ENCODE measurements around the gene GALNT2.

GALNT2 gene

DNA sequence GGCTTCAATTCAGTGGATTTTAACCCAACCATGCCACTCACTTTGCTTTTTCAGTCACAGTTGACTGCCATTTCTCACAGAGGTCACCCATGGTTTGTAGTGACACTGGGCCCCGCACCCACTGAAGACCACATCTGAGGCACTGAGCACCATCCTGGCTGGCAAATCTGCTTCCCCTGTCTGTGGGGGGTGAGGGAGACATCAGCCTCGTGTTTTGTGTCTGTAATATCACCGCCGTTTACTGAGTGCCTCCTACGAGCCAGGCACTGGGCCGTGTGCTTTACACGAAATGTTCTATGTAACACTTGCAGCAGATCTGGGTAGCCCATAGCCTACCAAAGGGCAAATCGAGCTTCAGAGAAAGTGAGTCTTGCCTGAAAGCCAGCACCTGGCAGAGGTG lies 197.3 kb downstream of the GALNT2 start:
- Histone ChIP-seq H3K9ac (ENCODE audit: low read length) (no peak overlapping the region), H3K36me3 (ENCODE audit: low read length) (no peaks in the 10 kb centered on the region), H4K20me1 (ENCODE audit: low read depth, low read length) (no peaks in the 10 kb centered on the region), H3K9me3 (ENCODE audit: insufficient read depth, low read length) (no peaks in the 10 kb centered on the region), H3K27ac (ENCODE audit: low read depth, low read length) (no peak overlapping the region), H3K4me2 (ENCODE audit: low read depth, low read length, poor library complexity, severe bottlenecking) (no peak overlapping the region), H3K4me3 (ENCODE audit: insufficient read depth, low read length, poor library complexity, severe bottlenecking) (no peak overlapping the region), H2AFZ (ENCODE audit: low read depth, low read length, severe bottlenecking) (no peak overlapping the region), H3K27me3 (ENCODE audit: low read length) (no peaks in the 10 kb centered on the region), H3K9me2 (replicated peaks; ENCODE audit: insufficient read depth, low read length) (no peaks in the 10 kb centered on the region), H3K79me2 (ENCODE audit: insufficient read depth, low read length) (no peaks in the 10 kb centered on the region), H3F3A (ENCODE audit: insufficient read depth) (no peaks in the 10 kb centered on the region)
- TF ChIP-seq, protein P1, sequence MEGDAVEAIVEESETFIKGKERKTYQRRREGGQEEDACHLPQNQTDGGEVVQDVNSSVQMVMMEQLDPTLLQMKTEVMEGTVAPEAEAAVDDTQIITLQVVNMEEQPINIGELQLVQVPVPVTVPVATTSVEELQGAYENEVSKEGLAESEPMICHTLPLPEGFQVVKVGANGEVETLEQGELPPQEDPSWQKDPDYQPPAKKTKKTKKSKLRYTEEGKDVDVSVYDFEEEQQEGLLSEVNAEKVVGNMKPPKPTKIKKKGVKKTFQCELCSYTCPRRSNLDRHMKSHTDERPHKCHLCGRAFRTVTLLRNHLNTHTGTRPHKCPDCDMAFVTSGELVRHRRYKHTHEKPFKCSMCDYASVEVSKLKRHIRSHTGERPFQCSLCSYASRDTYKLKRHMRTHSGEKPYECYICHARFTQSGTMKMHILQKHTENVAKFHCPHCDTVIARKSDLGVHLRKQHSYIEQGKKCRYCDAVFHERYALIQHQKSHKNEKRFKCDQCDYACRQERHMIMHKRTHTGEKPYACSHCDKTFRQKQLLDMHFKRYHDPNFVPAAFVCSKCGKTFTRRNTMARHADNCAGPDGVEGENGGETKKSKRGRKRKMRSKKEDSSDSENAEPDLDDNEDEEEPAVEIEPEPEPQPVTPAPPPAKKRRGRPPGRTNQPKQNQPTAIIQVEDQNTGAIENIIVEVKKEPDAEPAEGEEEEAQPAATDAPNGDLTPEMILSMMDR (IDR thresholded peaks at IDR 0.05; ENCODE audit: insufficient read depth, low read length, poor library complexity, severe bottlenecking) = no peak
- no peak for TF ChIP-seq EZH2phosphoT487 (conservative IDR thresholded peaks at IDR 0.05; ENCODE audit: low read length)

DNA sequence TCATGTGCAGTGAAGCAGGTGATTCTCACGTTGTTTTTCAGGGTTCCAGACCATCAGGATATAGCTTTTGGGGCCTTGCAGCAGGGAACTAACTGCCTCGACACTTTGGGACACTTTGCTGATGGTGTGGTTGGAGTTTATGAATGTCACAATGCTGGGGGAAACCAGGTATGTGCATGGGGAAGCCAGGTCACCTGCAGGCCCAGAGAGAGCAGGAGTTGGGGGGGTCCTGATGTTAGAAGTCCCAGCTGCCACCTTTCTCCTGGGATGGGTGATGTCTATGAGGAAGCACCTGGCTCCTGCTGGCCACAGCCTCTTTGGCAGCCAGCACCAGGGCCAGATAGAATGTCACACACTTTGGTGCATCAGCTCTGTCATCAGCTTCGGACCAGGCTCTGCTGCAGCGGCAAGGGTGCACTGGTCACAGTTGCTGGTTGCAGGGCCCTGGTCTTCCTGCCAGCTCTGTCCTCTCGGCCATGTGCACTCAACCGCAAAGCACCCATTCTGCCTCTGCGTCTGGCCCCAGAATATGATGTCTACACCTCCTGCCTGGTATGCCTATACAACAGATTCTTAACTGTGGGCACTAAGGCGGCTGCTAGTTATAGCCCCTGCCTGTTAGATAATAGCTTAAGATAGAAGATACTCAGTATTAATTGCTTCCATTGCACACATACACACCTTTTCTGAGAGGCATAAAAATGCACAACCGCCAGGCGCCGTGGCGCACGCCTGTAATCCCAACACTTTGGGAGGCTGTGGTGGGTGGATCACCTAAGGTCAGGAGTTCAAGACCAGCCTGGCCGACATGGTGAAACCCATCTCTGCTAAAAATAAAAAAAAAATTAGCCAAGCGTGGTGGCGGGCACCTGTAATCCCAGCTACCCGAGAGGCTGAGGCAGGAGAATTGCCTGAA lies 198.4 kb downstream of the GALNT2 start:
- Histone ChIP-seq H4K20me1 (ENCODE audit: low read depth, low read length) (no peaks in the 10 kb centered on the region), H3K9ac (ENCODE audit: low read length) (no peak overlapping the region)

DNA sequence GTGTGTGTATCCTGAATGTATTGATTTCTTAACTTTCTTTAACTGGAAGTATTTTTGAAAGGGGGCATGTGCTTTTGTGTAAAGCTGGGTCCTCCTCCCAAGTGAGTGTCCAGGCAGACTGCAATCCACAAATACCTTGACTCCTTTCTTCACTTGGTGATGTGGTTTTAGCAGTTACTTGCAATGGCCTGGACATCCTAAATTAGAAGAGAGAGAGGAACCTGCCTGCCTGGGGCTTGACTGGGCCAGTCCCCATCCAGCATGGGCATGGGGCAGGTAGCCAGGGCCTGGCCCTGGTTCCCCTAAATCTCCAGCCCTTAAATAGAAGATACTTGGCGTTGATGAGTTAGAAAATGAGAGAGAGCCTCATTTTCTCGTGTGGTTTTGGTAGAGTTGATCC lies 199.4 kb downstream of the GALNT2 start:
- Histone ChIP-seq H3K9me3 (ENCODE audit: insufficient read depth, low read length) (no peaks in the 10 kb centered on the region), H3K9ac (ENCODE audit: low read length) (no peak overlapping the region), H3K27ac (ENCODE audit: low read depth, low read length) (no peak overlapping the region), H3K4me3 (ENCODE audit: insufficient read depth, low read length, poor library complexity, severe bottlenecking) (no peak overlapping the region), H3K4me2 (ENCODE audit: low read depth, low read length, poor library complexity, severe bottlenecking) (no peak overlapping the region), H3K36me3 (ENCODE audit: low read length) (no peaks in the 10 kb centered on the region), H2AFZ (ENCODE audit: low read depth, low read length, severe bottlenecking) (no peak overlapping the region), H4K20me1 (ENCODE audit: low read depth, low read length) (no peaks in the 10 kb centered on the region), H3K27me3 (ENCODE audit: low read length) (no peaks in the 10 kb centered on the region), H3K79me2 (ENCODE audit: insufficient read depth, low read length) (no peaks in the 10 kb centered on the region), H3K9me2 (replicated peaks; ENCODE audit: insufficient read depth, low read length) (no peaks in the 10 kb centered on the region), H3F3A (ENCODE audit: insufficient read depth) (no peaks in the 10 kb centered on the region)
- no peak for TF ChIP-seq EZH2phosphoT487 (conservative IDR thresholded peaks at IDR 0.05; ENCODE audit: low read length)
- TF ChIP-seq, protein P1 (IDR thresholded peaks at IDR 0.05; ENCODE audit: insufficient read depth, low read length, poor library complexity, severe bottlenecking) = no peak

More for the DNA sequence above, 198.4 kb downstream of the GALNT2 start:
- H3K79me2 ChIP-seq (ENCODE audit: insufficient read depth, low read length) = no peaks in the 10 kb centered on the region
- no peak overlapping the region for H2AFZ ChIP-seq (ENCODE audit: low read depth, low read length, severe bottlenecking)
- H3K9me3 ChIP-seq (ENCODE audit: insufficient read depth, low read length) = no peaks in the 10 kb centered on the region
- H3K27ac ChIP-seq (ENCODE audit: low read depth, low read length) = no peak overlapping the region
- H3F3A ChIP-seq (ENCODE audit: insufficient read depth) = no peaks in the 10 kb centered on the region
- TF ChIP-seq, protein P1 (IDR thresholded peaks at IDR 0.05; ENCODE audit: insufficient read depth, low read length, poor library complexity, severe bottlenecking) = no peak
- no peak for TF ChIP-seq EZH2phosphoT487 (conservative IDR thresholded peaks at IDR 0.05; ENCODE audit: low read length)
- no peak overlapping the region for H3K4me3 ChIP-seq (ENCODE audit: insufficient read depth, low read length, poor library complexity, severe bottlenecking)
- H3K9me2 ChIP-seq (replicated peaks; ENCODE audit: insufficient read depth, low read length) = no peaks in the 10 kb centered on the region
- no peaks in the 10 kb centered on the region for H3K27me3 ChIP-seq (ENCODE audit: low read length)
- H3K36me3 ChIP-seq (ENCODE audit: low read length) = no peaks in the 10 kb centered on the region
- H3K4me2 ChIP-seq (ENCODE audit: low read depth, low read length, poor library complexity, severe bottlenecking) = no peak overlapping the region
